Fibroblast of the aortic adventitia (primary cell): ENCODE data around the gene CYTH3. TPM values are rescaled to one million over a fixed set of nuclear protein-coding genes. Genes with fewer than 3 reads are reported as not detected.

Experiments used
- DNase-seq: peaks from one replicate; pipeline ENCODE4 v3.0.0-alpha.2; 2010; ENCODE audit warnings: low read depth
- H3K4me3 ChIP-seq: 2 replicates; pipeline ENCODE4 v1.5.1; 2011; ENCODE audit warnings: low read depth, mild to moderate bottlenecking, control low read depth, low read length, moderate library complexity
- total RNA-seq: library from RNA; depleted of rRNA; stranded (reverse); fragments of >200 nt; gene quantifications from 2 replicates; pipeline ENCODE4 v1.2.3, GENCODE V29; 2012; ENCODE audit warnings: low replicate concordance
- TF ChIP-seq, protein P1 (sequence below): IDR thresholded peaks from 2 replicates; pipeline ENCODE4 v1.5.1; 2011; ENCODE audit warnings: mild to moderate bottlenecking, low read length, control low read depth, inconsistent platforms; ENCODE audit not compliant: insufficient read depth

Gene CYTH3
- 27.1 and 28.2 TPM in 2 replicates for total RNA-seq

DNA sequence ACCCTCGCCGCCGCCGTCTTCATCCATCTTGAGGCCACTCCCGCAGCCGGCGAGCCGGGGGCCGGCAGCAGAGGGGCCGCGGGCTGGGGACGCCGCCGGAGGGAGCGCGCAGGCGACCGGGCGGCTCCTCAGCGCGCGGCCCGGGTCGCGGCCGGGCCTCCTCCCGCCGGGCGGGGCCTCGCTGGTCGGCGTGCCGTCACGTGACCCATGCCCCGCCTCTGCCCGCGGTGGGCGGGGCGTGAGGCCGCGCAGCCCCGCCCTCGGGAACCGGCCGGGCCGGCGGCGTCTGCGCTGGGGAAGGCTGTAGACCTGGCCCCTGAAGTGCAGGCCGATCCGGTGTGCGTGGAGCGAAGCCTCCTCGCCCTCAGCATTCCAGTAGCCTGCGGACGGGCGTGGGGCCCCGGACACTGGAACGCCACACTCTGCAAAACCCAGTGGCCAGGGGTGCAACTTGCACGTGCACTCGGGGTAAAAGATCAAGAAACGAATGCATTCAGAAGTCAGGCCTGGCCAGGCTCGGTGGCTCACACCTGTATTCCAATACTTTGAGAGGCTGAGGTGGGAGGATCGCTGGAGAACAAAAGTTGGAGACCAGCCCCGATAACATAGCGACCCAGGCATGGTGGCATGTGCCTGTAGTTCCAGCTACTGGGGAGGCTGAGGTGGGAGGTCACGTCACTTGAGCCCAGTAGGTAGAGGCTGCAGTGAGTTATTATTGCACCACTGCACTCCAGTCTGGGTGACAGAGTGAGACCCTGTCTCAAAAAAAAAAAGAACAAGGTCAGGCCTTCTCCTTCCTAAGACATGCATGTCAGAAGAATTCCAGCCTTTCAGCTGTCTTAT, at the start of gene CYTH3:
Gene CYTH3, minus strand, starts transcription at position 144 of the 843 bp plus-strand sequence. Its CDS starts 117 bp downstream, at position 27.
- H3K4me3 ChIP-seq = peak within 1 kb of the TSS; percentile 99
- DNase-seq = peak; percentile 67
- TF ChIP-seq, protein P1, sequence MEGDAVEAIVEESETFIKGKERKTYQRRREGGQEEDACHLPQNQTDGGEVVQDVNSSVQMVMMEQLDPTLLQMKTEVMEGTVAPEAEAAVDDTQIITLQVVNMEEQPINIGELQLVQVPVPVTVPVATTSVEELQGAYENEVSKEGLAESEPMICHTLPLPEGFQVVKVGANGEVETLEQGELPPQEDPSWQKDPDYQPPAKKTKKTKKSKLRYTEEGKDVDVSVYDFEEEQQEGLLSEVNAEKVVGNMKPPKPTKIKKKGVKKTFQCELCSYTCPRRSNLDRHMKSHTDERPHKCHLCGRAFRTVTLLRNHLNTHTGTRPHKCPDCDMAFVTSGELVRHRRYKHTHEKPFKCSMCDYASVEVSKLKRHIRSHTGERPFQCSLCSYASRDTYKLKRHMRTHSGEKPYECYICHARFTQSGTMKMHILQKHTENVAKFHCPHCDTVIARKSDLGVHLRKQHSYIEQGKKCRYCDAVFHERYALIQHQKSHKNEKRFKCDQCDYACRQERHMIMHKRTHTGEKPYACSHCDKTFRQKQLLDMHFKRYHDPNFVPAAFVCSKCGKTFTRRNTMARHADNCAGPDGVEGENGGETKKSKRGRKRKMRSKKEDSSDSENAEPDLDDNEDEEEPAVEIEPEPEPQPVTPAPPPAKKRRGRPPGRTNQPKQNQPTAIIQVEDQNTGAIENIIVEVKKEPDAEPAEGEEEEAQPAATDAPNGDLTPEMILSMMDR = no peak

GRCh38 chr7:6320791-6321190, 48.4 kb upstream of the CYTH3 start:
- TF ChIP-seq, protein P1 = no peak
- no peak overlapping the region for H3K4me3 ChIP-seq
- no peak for DNase-seq

GRCh38 chr7:6317797-6318438, 45.5 kb upstream of the CYTH3 start:
- no peak overlapping the region for H3K4me3 ChIP-seq
- DNase-seq = peak; percentile 81
- TF ChIP-seq, protein P1 = no peak

DNA sequence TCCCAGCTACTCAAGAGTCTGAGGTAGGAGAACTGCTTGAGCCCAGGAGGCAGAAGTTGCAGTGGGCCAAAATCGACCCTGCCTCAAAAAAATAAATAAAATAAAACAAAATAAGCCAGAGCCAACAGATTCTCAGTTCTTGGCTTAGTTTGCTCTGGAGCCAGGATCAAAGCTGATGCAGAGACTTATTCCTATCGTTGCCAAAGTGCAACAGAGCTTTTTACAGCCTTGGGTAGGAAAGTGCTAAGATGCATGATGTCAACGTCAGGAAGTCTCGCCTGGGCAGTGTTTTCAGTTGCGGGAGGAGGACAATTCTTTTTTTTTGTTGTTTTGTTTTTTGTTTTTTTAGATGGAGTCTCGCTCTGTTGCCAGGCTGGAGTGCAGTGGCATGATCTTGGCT, 43.8 kb upstream of the CYTH3 start:
- no peak overlapping the region for H3K4me3 ChIP-seq
- TF ChIP-seq, protein P1 = no peak
- DNase-seq = peak; percentile 14

DNA sequence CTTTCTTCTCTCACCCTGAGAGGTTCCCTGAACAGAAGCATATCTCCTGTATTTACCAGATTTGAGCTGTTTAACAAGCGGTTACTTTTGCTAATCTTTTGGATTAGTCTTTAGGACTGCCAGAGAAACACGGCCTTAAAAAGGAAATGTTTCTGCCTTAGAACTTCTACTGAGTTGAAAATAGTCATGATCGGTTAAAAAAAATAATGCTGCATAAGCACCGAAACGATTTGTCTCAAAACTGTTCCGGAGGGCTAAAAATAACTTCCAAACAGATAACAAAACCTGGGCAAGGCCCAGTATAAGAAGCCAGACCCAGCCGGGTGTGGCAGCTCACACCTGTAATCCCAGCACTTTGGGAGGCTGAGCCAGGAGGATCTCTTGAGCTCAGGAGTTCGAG, 43.3 kb upstream of the CYTH3 start:
- DNase-seq = peak; percentile 25
- no peak overlapping the region for H3K4me3 ChIP-seq
- TF ChIP-seq, protein P1 = no peak

GRCh38 chr7:6310271-6310993, 38.0 kb upstream of the CYTH3 start:
- H3K4me3 ChIP-seq = no peak overlapping the region
- TF ChIP-seq, protein P1 = no peak
- DNase-seq = no peak
